Left renal pelvis (tissue), 4 donors: ENCODE measurements around the gene CCDC85B. TPM values are rescaled to one million over a fixed set of nuclear protein-coding genes. Genes with fewer than 3 reads are reported as not detected.
A peak's percentile ranks its signal among the peaks of the same experiment; 100 is the strongest.

Experiments used
- DNase-seq, 4 donors: peaks; one replicate each; pipeline ENCODE4 v3.0.0-alpha.2; 2013; ENCODE audit warnings: low read depth in 4 of 4, low spot score in 3 of 4
- polyA plus RNA-seq, 4 donors: library from polyadenylated mRNA; unstranded; fragments of 120-200 nt; gene quantifications; one replicate each; pipeline ENCODE4 v1.2.1, GENCODE V29; 2013; ENCODE audit not compliant: insufficient read length in 4 of 4

CCDC85B gene
- polyA plus RNA-seq, 4 donors = 4.8 to 15.0 (median 9.7) TPM

DNA sequence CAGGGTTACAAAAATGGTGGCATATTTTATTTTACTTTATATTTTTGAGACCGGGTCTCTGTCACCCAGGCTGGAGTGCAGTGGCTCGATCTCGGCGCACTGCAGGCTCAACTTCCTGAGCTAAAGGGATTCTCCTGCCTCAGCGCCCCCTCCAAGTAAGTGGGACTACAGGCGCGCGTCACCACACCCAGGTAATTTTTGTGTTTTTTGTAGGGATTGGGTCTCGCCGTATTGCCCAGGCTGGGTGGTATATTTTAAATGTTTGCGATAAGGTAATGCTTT, 10.4 kb downstream of the CCDC85B start:
- DNase-seq = no peak

DNA sequence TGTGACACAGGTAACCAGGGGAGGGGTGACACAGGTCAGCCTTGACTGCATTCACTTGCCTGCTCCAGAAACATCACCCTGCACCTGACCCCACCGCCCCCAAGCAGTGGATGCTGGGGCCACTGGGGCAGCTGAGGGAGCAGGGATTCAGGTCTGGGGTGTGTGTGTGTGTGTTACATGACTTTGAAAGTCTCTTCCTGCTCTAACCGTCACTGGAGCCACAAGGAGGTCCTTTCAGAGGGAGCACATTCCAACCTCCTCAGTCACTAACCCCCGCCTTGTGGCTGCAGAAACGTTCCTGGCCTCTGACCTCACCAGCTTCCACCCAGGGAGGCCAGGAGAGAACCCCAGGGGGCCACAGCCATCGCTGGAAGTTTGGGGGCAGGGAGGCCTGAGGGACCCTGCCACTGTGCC, 12.6 kb downstream of the CCDC85B start:
- DNase-seq = no peak

- DNase-seq = no peak
These were observed 13.2 kb downstream of the CCDC85B start for GRCh38 chr11:65903715-65904114.

DNA sequence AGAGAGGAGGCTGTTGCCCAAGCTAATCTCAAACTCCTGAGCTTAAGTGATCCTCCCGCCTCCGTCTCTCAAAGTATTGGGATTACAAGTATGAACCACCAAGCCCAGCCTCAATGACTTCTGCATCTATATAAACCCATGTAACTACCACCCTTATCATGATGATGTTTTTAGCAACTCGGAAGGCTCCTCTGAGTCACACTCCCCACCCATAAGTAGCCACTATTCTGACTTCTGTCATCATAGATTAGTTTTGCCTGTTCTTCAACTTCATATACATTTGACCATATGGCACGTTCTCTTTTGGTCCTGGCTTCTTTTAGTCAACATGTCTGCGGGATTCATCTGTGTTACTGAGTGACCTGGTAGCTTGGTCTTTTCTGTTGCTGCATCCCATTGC, 16.1 kb downstream of the CCDC85B start:
- no peak for DNase-seq

GRCh38 chr11:65907878-65908277, 17.4 kb downstream of the CCDC85B start:
- no peak for DNase-seq

- no peak for DNase-seq
These were observed 21.5 kb downstream of the CCDC85B start for GRCh38 chr11:65911682-65912568.

- no peak for DNase-seq
These were observed 22.4 kb downstream of the CCDC85B start for GRCh38 chr11:65912845-65913244.

- DNase-seq = no peak
These were observed 24.8 kb downstream of the CCDC85B start for GRCh38 chr11:65915101-65915820.

DNA sequence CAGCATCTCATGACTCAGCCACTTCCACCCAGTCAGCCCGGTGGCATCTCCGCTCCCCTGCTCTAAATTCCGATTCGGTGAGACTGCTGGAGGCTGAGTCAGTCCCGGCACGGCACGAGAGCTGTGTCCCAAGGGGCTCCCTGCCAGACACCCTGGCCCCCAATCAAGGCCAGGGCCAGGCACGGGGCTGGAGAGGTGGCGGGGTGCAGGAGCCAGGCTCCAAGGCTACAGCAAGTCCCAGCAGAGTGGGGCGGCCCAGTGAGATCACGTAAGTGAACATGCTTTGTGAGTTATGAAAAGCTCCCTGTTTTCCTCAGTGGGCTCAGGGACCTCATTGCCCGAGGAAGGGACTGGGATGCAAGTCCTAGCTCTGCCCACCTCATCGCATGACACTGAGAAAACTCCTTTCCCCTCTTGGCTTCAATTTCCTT, 25.4 kb downstream of the CCDC85B start:
- no peak for DNase-seq

DNA sequence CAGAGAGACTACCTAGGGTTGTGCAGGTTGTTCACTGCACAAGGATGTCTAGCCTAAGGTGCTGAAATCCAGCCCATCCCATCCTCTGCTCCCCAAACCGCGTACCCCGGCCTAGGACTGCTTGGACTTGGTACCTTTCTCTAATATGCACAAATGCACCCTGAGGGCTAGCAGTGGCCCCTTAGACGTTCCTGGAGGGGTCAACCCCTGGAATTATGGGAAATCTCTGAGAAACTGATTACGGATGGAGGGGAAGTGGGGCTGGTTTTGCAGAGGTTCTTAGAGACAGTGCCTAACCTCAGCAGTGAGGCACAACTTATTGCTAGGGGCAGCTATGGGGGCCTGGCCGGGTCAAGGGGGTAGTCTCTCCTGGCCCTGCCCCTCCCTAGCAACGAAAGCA, 25.9 kb downstream of the CCDC85B start:
- DNase-seq = no peak

DNA sequence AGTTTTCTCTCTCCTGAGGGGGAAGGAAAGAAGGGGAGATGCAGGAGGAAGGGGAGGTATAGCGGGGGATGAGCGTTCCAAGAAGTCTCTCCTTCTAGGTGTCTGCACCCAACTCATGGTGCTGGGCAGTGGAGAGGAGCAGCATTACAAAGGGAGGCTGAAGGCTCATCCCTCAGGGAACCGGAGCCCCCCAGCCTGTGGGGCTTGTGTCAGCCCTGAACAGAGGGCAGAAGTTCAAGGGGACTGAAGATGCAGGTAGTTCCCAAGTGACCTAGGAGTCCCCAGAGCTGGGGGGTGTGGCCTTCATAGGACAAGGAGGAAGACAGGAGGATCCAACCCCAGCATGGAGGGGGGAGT, 26.6 kb downstream of the CCDC85B start:
- DNase-seq = no peak

DNA sequence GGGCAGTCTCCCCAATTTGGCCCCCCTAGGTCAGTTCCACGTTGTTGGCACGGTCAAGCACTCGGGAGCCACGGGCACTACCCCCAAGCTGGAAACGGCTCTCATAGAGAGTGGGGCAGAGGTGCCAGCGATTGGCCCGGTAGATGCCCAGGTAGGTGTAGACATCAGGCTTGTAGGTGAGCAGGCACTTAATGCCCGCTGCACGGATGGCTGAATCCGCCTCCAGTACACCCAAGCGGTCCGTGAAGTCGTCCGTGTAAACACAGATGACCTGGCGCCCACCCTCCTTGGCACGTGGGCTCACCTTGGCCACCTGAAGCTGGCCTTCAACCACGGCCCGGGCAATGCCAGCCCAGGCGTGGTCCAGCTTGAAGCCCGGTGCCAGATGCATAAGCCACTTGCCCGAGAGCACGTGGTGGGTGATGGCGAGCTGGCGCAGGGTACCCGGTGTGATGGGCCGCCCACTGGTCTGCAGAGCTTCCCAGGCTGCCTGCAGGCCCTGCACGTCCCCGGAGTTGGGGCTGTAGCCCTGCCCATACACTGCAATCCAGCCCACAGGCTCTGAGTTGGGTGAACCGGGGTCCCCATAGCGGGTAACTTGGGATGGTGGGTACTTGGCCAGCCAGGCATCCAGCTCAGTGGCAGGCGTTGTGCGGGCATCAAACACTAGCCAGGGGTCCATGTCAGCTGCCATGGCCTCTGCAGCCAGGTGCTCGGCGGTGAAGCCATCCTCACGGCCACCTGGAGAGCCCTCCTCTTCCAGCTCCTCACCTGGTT, 27.1 kb downstream of the CCDC85B start:
- no peak for DNase-seq

DNA sequence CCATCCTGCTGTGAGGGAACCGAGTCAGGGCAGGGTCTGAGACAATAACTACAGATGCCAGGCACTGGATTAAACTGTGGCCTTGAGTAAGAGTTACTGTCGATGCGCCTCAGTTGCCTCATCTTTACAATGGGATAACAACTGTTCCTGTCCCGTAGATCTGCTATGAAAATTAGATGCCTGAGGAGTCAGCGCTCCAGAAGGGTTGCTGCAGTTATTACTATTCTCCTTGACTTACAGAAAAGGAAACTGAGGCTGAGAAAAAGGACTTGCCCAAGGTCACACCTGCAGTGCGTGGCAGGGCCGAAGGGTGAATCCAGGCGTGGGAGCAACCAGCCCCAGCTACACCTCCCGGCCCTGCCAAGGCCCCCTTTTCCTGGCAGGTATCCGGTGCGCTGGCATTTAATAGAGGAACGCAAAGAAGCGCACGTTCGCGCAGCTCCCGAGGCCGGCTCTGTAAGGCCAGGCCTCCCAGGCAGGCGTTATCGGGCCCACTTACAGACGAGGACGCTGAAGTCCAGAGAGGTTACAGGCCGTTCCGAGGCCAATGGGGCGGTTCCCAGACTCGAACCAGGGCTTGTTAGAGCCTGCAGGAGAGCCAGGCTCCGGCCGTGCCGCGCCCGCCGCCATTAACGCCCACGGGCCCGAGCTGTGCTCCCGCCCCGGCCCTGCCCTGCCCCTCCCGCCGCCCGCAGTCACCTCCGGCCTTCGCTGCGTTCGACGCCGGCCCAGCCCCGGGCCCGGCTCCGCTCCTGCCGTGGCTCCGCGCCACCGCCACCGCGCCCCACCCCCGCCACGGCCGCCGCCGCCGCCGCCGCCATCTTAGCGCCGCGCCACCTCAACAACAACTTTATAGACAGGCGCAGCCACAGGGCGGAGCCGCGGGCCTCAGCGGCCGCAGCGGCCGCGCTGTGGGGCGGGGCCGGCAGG, 28.0 kb downstream of the CCDC85B start, which contains the start of gene C11orf68:
C11orf68 (minus strand) TSS at position 852 of the 930 bp plus-strand sequence; CDS start at position 821, 31 bp downstream.
- DNase-seq = no peak

DNA sequence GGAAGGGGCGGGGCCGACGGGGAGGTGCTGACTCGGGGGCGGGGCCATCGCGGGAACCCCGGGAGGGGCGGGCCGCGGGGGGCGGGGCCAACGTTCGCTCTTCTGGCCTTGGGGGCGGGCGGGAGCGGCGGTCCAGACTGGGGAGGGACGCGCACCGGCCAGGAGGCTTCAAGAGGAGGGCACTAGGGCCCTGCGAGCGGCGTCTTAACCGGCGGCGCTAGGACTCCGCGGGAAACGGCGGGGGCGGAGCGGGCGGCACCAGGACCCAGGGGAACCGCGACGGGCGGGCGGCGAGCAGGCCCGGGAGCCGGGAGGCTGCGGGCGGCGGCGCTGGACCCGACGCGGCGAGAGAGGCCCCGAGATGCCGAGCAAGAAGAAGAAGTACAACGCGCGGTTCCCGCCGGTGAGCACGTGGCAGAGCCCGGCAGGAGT, 28.7 kb downstream of the CCDC85B start, which contains the start of gene DRAP1:
DRAP1 (plus strand) TSS at position 286 of the 432 bp plus-strand sequence; CDS start at position 362, 76 bp downstream.
- peak; percentile 88 to 96 (median 94) for DNase-seq

- no peak for DNase-seq
These were observed 29.3 kb downstream of the CCDC85B start for GRCh38 chr11:65919573-65920371.

GRCh38 chr11:65920372-65920802, 29.9 kb downstream of the CCDC85B start:
- no peak for DNase-seq

GRCh38 chr11:65921033-65921555, 30.6 kb downstream of the CCDC85B start:
- no peak for DNase-seq

DNA sequence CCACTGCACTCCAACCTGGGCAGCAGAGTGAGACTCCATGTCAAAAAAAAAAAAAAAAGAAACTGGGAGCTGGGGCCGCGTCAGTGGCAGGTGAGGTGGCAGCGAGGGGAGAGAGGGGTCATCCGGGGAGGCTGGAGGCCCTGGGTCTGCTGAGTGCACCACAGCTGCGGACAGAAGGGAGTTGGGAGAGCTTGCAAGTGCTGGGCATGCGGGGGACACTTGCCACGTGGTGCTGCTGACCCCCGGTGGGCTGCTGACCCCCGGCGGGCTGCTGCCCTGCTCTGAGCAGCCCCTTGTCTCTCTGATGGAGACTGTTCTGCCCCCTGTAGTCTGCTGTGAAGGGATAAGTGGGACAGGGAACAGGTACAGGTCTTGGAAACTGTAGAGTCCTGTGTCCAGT, 31.4 kb downstream of the CCDC85B start:
- no peak for DNase-seq

GRCh38 chr11:65922565-65922964, 32.1 kb downstream of the CCDC85B start:
- no peak for DNase-seq
